Transverse colon (tissue), 3 donors: ENCODE measurements around the gene ZNF343.

Source experiments
- CTCF ChIP-seq, 5 experiments: fragments of 200-600 bp in 3 of 5; fragments of 450-650 bp in 2 of 5; sonication (generic) in 3 of 5; IDR thresholded peaks; 1 replicate in 2 of 5; 2 replicates in 3 of 5; pipeline ENCODE4 v1.5.1; 2016 to 2017; ENCODE audit warnings: antibody characterized with exemption in 5 of 5, inconsistent platforms in 3 of 5, mild to moderate bottlenecking in 2 of 5, moderate library complexity in 1 of 5
- POLR2A ChIP-seq: fragments of 450-650 bp; IDR thresholded peaks from one replicate; pipeline ENCODE4 v1.6.1; 2016; ENCODE audit warnings: antibody characterized with exemption, mild to moderate bottlenecking, moderate library complexity

DNA sequence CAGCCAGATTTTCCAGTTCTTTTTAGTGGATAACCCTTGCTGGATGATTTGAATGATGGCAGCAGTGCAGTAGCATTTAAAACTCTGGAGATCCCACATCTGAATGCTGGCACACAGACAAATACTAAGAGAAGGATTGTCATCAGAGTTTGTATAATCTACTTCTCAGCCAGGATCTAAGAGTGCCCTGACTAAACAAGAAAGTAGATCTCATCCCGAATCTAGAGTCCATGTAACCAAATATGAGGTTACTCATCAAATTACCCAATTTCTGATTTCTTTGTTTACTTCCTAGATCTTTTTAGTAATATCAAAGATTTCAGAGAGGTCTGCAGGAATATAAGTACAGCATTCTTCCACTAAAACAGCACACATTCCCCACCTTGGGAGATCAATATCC is 35.5 kb upstream of the ZNF343 start:
- no peak for TF ChIP-seq CTCF (IDR thresholded peaks at IDR 0.05)
- TF ChIP-seq POLR2A, result no peak
